Prostate gland (tissue), 2 donors: ENCODE results near the gene INPP4B. TPM values are rescaled to one million over a fixed set of nuclear protein-coding genes. Genes with fewer than 3 reads are reported as not detected.

Source experiments
- DNase-seq: peaks from one replicate; pipeline ENCODE4 v3.0.0-alpha.2; 2019; ENCODE audit warnings: low spot score
- H3K27ac ChIP-seq, 2 donors: fragments of 200-600 bp; sonication (generic); 2 replicates each; pipeline ENCODE4 v1.5.1; 2017 to 2019
- H3K27me3 ChIP-seq: fragments of 200-600 bp; sonication (generic); replicated peaks from 2 replicates; pipeline ENCODE4 v1.5.1; 2019; ENCODE audit not compliant: insufficient read depth
- H3K36me3 ChIP-seq, 2 donors: fragments of 200-600 bp; sonication (generic); 1 replicate in 1 of 2; 2 replicates in 1 of 2; pipeline versions ENCODE4 v1.5.1 to v1.8.1; 2017 to 2019
- H3K4me1 ChIP-seq: fragments of 200-600 bp; sonication (generic); replicated peaks from 2 replicates; pipeline ENCODE4 v1.5.1; 2019
- H3K4me3 ChIP-seq, 2 donors: fragments of 200-600 bp; sonication (generic); 2 replicates each; pipeline ENCODE4 v1.5.1; 2017 to 2019
- H3K9me3 ChIP-seq: fragments of 200-600 bp; sonication (generic); 2 replicates; pipeline ENCODE4 v1.5.1; 2017
- CTCF ChIP-seq, 4 experiments: fragments of 200-600 bp in 2 of 4; fragments of 450-650 bp in 2 of 4; sonication (generic) in 2 of 4; IDR thresholded peaks; 1 replicate in 3 of 4; 2 replicates in 1 of 4; pipeline ENCODE4 v1.5.1; 2016 to 2019; ENCODE audit warnings: antibody characterized with exemption in 4 of 4, mild to moderate bottlenecking in 2 of 4, moderate library complexity in 2 of 4
- POLR2A ChIP-seq: fragments of 450-650 bp; IDR thresholded peaks from one replicate; pipeline ENCODE4 v1.6.1; 2016; ENCODE audit warnings: antibody characterized with exemption, mild to moderate bottlenecking
- POLR2AphosphoS5 ChIP-seq: sonication (generic); formaldehyde crosslinking; IDR thresholded peaks from one replicate; pipeline ENCODE4 v1.6.1; 2017; ENCODE audit warnings: antibody characterized with exemption
- WGBS: methylation state at CpG from one replicate; pipeline ENCODE4 v1.1.5; 2018; 5-methylcytosine and 5-hydroxymethylcytosine counted together
- intact Hi-C: fragments of 100-400 bp; cut with DNase I; formaldehyde crosslinking; loops from one replicate; pipeline ENCODE4 v1.14.2; 2022
- total RNA-seq, 2 donors: library from RNA; depleted of rRNA; stranded (reverse); fragments of >200 nt; gene quantifications; one replicate each; pipeline ENCODE4 v1.1.0, GENCODE V29; 2016

The INPP4B gene
- total RNA-seq, 2 donors from 2014 or later: 22.3 to 49.7 TPM

DNA sequence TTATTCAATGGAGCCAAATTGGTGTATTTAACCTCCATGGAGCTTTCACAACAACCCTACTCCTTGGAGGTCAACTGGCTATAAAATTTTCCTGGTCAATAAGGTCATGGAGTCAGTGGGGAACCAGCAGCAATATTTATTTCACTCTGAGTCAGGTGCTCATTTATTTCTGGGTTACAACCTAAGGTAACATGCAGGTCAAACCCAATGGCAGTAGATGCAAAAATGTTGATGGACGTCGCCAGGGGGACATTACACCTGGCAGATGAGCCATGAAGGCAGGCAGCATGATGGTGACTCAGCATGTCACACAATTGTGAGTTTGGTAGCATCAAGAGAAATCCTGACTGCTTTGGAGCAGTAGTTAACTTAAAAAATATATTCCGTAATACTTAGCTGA lies 695.6 kb downstream of the INPP4B start:
- no peaks in the 10 kb centered on the region for H3K9me3 ChIP-seq
- no peak for DNase-seq
- no peak overlapping the region for H3K27ac ChIP-seq
- intact Hi-C loops: no loop called here
- H3K4me3 ChIP-seq: no peak overlapping the region
- no peaks in the 10 kb centered on the region for H3K4me1 ChIP-seq
- no peaks in the 10 kb centered on the region for H3K27me3 ChIP-seq
- 92% methylated on average over 3 of the region's 3 CpGs for WGBS
- no peaks in the 10 kb centered on the region for H3K36me3 ChIP-seq
- TF ChIP-seq CTCF (IDR thresholded peaks at IDR 0.05) (no peak), POLR2A (no peak), POLR2AphosphoS5 (no peak)

DNA sequence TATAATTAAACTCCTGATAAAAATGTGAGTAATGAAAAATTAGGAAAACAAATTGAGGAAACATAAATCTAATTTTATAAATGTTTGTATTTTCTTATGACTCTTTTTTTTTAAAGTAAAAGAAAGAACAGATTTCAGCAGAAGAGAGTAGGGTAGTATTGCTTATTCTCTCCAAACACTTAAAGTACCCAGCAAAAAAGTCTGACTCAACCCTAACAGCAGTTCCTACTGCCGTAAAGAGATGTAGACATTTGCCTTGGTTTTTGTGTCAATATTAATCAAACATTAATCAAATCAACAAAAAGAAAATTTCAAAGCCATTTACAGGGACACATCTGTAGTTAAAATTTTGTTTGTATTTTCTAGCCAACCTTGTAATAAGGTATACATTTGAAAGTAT lies 701.3 kb downstream of the INPP4B start:
- WGBS: 65% methylated on average over 1 of the region's 1 CpG
- no peak for DNase-seq
- Histone ChIP-seq H3K36me3 (no peaks in the 10 kb centered on the region), H3K4me3 (no peak overlapping the region), H3K4me1 (no peaks in the 10 kb centered on the region), H3K27ac (no peak overlapping the region), H3K27me3 (no peaks in the 10 kb centered on the region), H3K9me3 (no peaks in the 10 kb centered on the region)
- TF ChIP-seq POLR2AphosphoS5: no peak
- no peak for TF ChIP-seq CTCF (IDR thresholded peaks at IDR 0.05)
- TF ChIP-seq POLR2A: no peak
- intact Hi-C loops: no loop called here

DNA sequence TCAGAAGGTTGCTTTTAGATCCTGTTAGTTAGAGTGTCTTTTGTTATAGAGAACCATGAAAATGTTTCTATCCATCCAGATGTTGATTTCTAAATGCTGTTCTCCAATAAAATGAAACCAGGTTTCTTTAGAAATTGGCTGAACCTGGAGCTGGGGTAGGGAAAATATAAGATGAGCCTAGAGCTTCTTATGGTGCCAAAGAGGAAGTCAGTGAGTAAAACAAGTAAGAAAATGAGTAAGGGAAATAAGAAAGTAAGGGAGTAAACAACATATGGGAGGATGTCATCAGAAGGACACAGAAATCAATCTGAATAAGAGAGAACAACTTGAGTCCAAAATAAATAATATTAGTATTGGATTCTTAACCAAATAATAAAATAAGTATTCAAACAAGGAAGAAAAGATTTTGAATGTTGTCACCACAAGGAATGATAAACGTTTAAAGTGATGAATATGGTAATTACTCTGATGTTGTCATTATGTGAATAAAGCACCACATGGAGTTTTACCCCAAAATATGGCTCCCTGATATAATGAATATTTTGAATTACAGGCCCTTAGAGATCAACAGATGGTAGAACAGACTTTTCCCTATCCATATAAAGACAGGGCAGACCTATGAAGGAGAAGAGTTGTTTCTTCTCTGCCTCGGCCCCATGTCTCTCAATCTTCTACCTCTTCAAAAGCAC lies 703.6 kb downstream of the INPP4B start:
- intact Hi-C loops: no loop called here
- Histone ChIP-seq H3K9me3 (no peaks in the 10 kb centered on the region), H3K4me1 (no peaks in the 10 kb centered on the region), H3K27me3 (no peaks in the 10 kb centered on the region), H3K27ac (no peak overlapping the region), H3K36me3 (no peaks in the 10 kb centered on the region), H3K4me3 (no peak overlapping the region)
- 71% methylated on average over 2 of the region's 2 CpGs for WGBS
- no peak for TF ChIP-seq POLR2A
- no peak for TF ChIP-seq POLR2AphosphoS5
- TF ChIP-seq CTCF (IDR thresholded peaks at IDR 0.05): no peak
- DNase-seq: no peak

DNA sequence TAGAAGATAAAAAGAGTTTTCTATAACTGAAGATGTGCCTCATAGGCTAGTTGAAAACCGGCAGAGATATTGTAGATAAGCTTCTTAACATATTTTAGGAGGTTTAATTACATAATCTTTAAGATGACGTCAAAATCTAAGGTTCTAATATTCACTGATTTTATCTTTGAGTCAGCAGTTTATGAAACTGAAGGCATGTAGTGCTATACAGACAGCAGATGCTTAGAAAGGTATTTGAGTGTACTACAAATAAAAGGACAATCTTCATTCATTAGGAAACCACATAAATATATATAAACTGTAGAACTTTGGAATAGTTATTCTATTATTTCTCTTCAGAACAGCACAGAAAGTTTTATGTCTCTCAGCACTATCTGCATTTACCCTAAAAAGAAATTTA lies 704.9 kb downstream of the INPP4B start:
- TF ChIP-seq POLR2A (no peak), POLR2AphosphoS5 (no peak)
- WGBS: 35% methylated on average over 2 of the region's 2 CpGs
- intact Hi-C loops: no loop called here

DNA sequence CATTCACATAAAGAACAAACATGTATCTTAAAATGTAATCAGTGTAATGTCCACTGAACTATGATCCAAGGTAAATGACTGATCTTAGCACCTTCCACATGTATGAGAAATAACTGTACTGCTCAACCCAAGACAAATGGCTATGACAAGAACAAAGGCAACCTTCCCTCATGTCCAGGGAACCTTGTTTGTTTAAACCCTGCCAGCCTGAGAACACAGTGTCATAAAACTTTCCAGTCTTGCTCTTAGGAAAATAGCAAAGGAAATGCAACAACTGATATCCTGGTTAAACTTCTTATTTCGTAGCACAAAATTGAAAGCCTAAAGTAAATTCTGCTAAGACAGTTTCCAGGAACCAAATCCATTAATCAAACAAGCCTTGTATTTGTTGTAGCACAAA lies 715.4 kb downstream of the INPP4B start:
- peak; percentile 35 for DNase-seq
- TF ChIP-seq POLR2AphosphoS5 (peak; percentile 67), CTCF (IDR thresholded peaks at IDR 0.05) (peak in 1 of 4 experiments; percentile 6), POLR2A (no peak)
- Histone ChIP-seq H3K4me3 (no peak overlapping the region), H3K27ac (peak overlapping the region; percentile 20 to 65), H3K27me3 (no peaks in the 10 kb centered on the region), H3K9me3 (no peaks in the 10 kb centered on the region), H3K36me3 (no peaks in the 10 kb centered on the region), H3K4me1 (no peaks in the 10 kb centered on the region)
- WGBS: 18% methylated on average over 1 of the region's 1 CpG
- intact Hi-C loops: no loop called here

More for the DNA sequence above, 704.9 kb downstream of the INPP4B start:
- Histone ChIP-seq H3K27me3 (no peaks in the 10 kb centered on the region), H3K4me1 (no peaks in the 10 kb centered on the region), H3K9me3 (no peaks in the 10 kb centered on the region), H3K36me3 (no peaks in the 10 kb centered on the region), H3K4me3 (no peak overlapping the region), H3K27ac (no peak overlapping the region)
- no peak for DNase-seq
